SK-MEL-5 (cell line): ENCODE results near the gene RICTOR. TPM values are rescaled to one million over a fixed set of nuclear protein-coding genes. Genes with fewer than 3 reads are reported as not detected.

Source experiments
- DNase-seq: peaks from one replicate; pipeline ENCODE4 v3.0.0-alpha.2; 2016; ENCODE audit warnings: low read depth, low spot score
- in situ Hi-C: cut with HindIII; loops from 2 replicates; pipeline ENCODE4 v1.10.0; 2016; ENCODE audit warnings: low sequenced_read_pairs, high pct_unique_total_duplicates, low pct_unique_long_range_greater_than_20kb
- small RNA-seq, 2 experiments: library from RNA; depleted of rRNA; stranded (forward); fragments of <200 nt; gene quantifications; one replicate each; pipeline ENCODE3, GENCODE V24; 2014
- total RNA-seq: library from RNA; depleted of rRNA; stranded (reverse); fragments of >200 nt; shearing (Covaris generic); gene quantifications from 2 replicates; pipeline ENCODE4 v1.2.3, GENCODE V29; 2014; rRNA removed

Gene RICTOR
- total RNA-seq, 1 experiment from 2014 or later, result 32.7 TPM

- in situ Hi-C loops, result no loop called here
- DNase-seq, result no peak
Observed at GRCh38 chr5:38888041-38888440, 186.2 kb downstream of the RICTOR start.

Small RNA genes within 50 kb of the gene (small RNA-seq; reads per million reads assigned to genes)
- gene AIG1P1, result 0 reads per million in 2 experiments

Other genes with a start within 250 kb of the RICTOR start
- gene OSMR, start 228.4 kb downstream of the RICTOR start, total RNA-seq, result 39.6 and 47.9 TPM in 2 replicates
- 29.1 and 31.6 TPM in 2 replicates for gene FYB1, start 145.2 kb upstream of the RICTOR start, total RNA-seq